Testis (tissue), 2 donors: ENCODE data around the gene CCDC188.

ENCODE experiments used
- CTCF ChIP-seq, 3 experiments: fragments of 450-650 bp in 2 of 3; fragments of 200-600 bp in 1 of 3; sonication (generic) in 1 of 3; IDR thresholded peaks; one replicate each; pipeline ENCODE4 v1.5.1; 2016 to 2019; ENCODE audit warnings: antibody characterized with exemption in 3 of 3, mild to moderate bottlenecking in 2 of 3, moderate library complexity in 1 of 3
- POLR2A ChIP-seq: fragments of 450-650 bp; IDR thresholded peaks from one replicate; pipeline ENCODE4 v1.6.1; 2017; ENCODE audit warnings: antibody characterized with exemption, mild to moderate bottlenecking, moderate library complexity

- TF ChIP-seq CTCF (IDR thresholded peaks at IDR 0.05) (no peak), POLR2A (no peak)
Observed at GRCh38 chr22:20141186-20142077, 9.4 kb downstream of the CCDC188 start.
